Measurements from ENCODE around the gene ZBTB48.

GRCh38 chr1:6596886-6597776, 17.3 kb downstream of the ZBTB48 start:
- TF ChIP-seq POLR2AphosphoS5 (IDR thresholded peaks at IDR 0.05; ENCODE audit: low read depth, low read length) (no peak), POLR2A (IDR thresholded peaks at IDR 0.05; ENCODE audit: low read depth, low read length) (no peak), TAF1 (IDR thresholded peaks at IDR 0.05; ENCODE audit: borderline replicate concordance, low read depth, low read length) (no peak)
